Stimulated activated CD4-positive, alpha-beta T cell treated with anti-CD3 and anti-CD28 coated beads, Interleukin-4, amount 100 ng/mL, for 1 hour (primary cell): ENCODE measurements around the gene LENG1.

Experiments used
- DNase-seq: peaks from one replicate; pipeline ENCODE4 v3.0.0-alpha.2; 2020

LENG1 gene

DNA sequence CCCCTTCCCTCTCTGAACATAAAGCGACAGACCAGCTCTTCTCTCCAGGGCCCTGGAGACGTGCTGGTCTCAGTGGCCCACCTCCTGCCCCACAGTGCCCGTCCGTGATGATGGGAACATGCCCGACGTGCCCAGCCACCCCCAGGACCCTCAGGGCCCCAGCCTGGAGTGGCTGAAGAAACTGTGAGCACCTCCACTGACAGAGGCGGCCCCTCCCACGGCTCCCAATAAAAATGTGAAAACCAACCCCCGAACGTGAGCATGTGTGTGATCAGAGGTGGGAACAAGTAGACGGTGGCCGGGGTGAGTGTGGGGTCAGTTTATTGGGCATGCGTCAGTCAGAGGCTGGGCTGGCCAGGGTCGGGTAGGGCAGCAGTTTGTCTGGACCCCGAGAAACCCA is 52.8 kb downstream of the LENG1 start:
- DNase-seq: no peak

DNA sequence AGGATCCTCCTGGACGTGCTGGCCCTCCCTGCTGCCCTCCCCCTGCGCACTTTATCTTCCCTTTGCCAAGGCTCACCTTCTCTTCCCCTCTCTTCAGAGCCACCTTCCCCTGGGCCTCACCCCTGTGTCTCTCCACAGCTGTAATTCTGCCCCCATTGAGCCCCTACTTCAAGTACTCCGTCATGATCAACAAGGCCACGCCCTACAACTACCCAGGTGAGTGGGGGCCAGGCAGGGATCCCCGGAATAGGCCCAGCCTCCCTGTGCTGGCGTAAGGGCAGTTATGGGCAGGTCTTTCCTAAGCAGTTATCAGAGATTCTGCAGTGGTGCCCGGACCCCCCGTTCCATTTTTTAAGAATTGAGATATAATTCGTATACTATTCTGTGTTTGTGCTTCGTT is 53.7 kb downstream of the LENG1 start:
- no peak for DNase-seq
